C4-2B (cell line): ENCODE results near the gene MORN5.

ENCODE experiments used
- CTCF ChIP-seq: fragments of 450-650 bp; conservative IDR thresholded peaks from 2 replicates; pipeline ENCODE4 v1.5.1; 2017; ENCODE audit warnings: mild to moderate bottlenecking
- ZFX ChIP-seq: fragments of 450-650 bp; IDR thresholded peaks from 2 replicates; pipeline ENCODE4 v1.6.1; 2017

GRCh38 chr9:122164286-122164685, 4.6 kb downstream of the MORN5 start:
- TF ChIP-seq CTCF, result no peak
- no peak for TF ChIP-seq ZFX
